T-helper 9 cell (primary cell): ENCODE results near the gene GLT6D1.
"Not testable (repeated sequence)": the region's sequence is repeated elsewhere in the genome, so short reads cannot be mapped to it uniquely, and the experiment has no call there.

Experiments
- DNase-seq: peaks from one replicate; pipeline ENCODE4 v3.0.0-alpha.2; 2020

The GLT6D1 gene

GRCh38 chr9:135664801-135665794 lies 25.8 kb upstream of the GLT6D1 start:
- DNase-seq: no peak

DNA sequence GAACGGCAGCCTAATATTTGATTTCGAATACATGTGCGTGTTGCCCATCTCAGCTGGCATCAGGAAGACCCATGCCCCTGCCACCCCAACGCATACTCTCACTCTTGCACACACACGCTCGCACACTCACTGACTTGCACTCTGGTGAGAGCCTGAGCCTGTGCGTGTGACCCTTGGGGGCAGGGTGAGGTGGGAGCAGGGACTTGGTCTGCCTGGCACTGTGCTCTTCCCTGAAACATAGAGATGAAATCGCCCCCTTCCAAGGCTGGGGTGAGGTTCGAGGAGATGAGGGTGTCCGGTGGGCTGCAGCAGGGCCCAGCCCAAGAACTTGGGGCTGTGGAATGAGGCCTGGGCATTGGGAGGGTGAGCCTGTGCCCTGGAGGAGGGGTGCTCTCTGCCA lies 24.9 kb upstream of the GLT6D1 start:
- DNase-seq: no peak

DNA sequence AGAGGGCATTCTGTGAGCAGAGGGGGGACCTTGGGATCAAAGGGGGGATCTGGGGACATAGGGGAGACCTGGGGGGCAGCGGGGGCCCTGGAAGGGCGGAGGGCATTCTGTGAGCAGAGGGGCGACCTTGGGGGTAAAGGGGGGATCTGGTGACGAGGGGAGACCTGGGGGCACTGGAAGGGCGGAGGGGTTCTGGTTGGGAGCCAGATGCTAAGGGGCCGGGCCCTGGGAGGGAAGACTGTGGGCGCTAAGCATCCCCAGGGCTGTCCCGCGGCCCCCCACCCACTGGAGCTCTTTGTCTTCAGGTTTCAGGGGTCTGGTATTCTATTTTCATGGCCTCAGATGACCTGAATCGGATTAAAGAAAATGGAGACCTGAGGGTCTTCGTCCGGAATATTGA lies 24.5 kb upstream of the GLT6D1 start:
- no peak for DNase-seq

DNA sequence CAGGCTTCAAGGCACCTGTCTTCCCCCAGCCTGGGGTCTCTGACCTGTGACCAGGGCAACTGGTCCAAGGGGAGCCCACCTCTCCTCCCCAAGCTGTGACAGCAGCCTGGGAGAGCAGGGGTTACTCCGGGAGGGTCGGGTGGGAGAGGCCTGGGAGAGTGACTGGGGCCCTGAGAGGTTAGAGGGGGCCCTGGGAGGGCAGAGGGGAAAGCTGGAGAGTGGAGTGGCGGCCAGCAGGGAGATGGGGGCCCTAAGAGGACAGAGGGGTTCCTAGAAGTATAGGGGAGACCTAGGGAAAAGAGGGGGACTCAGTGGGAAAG lies 24.1 kb upstream of the GLT6D1 start:
- DNase-seq: no peak

GRCh38 chr9:135662758-135663450 lies 23.6 kb upstream of the GLT6D1 start, which contains the start of gene LCN9:
TSS of gene LCN9 (plus strand) at chr9:135663309. CDS start at chr9:135663322, 13 bp downstream.
- no peak for DNase-seq

DNA sequence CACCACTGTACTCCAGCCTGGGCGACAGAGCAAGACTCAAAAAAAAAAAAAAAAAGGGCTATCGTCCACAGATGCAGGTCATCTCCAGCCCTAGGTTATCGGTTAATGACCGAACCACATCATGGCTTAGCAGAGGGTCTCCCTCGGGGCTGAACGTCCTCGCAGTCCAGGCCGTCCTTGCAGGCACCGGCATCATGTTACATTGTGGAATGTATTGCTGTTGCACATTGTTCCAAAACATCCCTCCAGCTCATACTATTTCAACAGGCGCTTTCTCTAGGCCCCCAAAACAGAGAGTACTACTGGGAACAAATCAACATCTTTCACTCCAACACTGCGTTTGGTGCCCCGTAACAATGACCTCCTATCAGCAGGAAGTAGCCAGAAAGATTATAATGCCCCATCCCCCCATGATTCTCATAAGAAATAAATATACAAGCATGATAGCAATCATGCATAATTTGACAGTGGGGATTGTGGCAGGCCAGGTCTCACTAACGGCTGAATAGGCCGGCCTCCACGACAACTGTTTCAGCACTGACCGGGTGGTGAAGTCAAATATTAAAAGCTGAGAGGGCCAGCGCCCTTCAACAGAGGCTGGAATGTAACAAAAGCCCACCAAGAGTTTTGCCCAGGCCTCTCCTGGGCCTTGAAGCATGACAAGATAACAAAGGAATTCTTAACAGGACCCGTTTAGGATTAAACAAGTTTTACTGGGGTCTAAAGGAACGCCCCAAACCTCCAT lies 22.6 kb upstream of the GLT6D1 start:
- no peak for DNase-seq

DNA sequence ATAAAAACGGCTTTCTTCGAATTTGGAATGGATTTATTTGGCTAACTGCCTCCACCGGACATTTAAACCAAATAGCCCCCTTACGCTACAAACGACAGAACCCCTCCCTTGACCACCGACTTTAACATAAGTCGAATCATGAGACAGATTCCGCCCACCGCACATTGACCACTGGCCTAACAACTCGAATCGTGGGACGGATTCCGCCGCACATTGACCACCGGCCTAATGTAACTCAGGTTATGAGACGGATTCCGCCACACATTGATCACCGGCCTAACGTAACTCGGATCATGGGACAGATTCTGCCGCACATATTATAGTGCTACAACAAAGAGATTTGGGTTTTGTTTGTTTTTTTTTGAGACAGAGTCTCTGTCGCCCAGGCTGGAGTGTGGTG lies 21.1 kb upstream of the GLT6D1 start:
- no peak for DNase-seq

- DNase-seq: no peak
Measured at GRCh38 chr9:135659252-135659651, 19.9 kb upstream of the GLT6D1 start.

GRCh38 chr9:135657416-135657815 lies 18.1 kb upstream of the GLT6D1 start:
- no peak for DNase-seq

- DNase-seq: no peak
Measured at GRCh38 chr9:135655317-135655716, 16.0 kb upstream of the GLT6D1 start.

DNA sequence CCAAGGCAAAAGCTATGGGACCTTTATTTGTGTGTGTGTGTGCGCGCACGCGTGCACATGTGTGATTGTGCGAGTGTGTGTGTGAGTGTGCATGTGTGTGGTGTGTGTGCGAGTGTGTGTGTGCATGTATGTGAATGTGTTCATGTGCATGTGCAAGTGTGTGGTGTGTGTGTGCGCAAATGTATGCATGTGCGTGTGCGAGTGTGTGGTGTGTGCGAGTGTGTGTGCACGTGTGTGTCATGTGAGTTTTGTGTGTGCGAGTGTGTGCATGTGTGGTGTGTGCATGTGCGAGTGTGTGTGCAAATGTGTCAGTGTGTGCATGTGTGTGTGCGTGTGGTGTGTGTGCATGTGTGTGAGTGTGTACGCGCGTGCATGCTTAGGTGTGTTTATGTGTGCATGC lies 11.1 kb upstream of the GLT6D1 start:
- no peak for DNase-seq

- DNase-seq: no peak
Measured at GRCh38 chr9:135649508-135649907, 10.2 kb upstream of the GLT6D1 start.

DNA sequence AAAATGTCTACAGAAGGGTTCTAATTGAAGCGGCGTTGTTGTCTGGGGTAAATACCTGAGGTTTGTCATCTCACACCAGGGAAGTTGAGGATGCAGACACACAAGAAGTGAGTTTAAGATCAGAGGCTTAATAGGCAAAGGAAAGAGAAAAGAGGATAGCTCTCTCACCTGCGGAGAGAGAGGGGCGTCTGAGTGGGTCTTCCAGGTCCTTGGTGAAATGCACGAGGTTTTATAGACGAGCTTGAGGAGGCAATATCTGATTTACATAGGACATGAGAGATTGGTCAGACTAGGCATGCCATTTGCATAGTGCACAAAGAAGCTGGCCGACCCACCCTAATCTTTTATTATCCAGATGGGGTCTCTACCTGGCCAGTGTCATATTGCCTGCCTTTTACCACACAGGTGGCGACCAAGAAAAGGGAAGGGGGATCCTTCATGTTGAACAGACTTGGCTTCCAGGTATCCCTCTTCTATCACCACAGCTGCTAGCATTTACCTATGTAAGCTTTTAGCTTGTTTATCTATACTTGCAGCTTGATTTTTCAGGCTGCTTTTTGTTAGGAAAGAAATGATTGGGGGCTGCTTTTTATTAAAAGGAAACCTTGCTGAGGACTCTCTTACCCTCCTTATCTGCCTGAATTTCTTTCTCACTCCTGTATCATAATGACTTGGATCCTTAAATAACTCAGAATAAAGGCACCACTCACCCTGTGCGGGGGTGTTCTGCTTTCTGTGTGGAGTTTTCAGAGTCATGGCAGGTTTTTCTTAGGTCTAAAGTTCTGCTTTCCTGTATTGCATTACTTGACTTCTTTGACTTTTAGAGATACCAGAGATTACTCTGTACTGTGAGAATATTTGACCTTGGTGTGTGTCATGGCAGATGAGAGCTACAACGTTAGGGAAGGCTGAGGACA lies 9.4 kb upstream of the GLT6D1 start:
- DNase-seq: no peak

DNA sequence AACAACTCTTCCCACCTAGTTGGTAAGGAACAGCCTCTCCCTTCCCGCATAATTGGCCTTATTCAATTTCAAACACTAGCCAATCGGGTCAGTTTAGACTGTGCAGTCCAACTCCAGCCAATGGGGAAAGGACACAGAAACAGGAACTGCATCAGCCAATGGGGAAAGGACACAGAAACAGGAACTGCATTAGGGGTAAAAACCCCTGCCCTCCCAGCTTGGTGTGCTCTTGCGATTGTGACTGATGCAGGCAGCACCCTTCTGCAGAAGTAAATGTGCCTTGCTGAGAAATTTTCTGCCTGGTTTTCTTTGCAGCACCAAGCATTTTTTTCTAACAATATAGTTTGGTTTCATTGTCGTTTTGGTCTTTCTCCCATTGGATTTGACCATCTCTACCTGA lies 8.5 kb upstream of the GLT6D1 start:
- DNase-seq: no peak

- no peak for DNase-seq
Measured at GRCh38 chr9:135644631-135645218, 5.4 kb upstream of the GLT6D1 start.

DNA sequence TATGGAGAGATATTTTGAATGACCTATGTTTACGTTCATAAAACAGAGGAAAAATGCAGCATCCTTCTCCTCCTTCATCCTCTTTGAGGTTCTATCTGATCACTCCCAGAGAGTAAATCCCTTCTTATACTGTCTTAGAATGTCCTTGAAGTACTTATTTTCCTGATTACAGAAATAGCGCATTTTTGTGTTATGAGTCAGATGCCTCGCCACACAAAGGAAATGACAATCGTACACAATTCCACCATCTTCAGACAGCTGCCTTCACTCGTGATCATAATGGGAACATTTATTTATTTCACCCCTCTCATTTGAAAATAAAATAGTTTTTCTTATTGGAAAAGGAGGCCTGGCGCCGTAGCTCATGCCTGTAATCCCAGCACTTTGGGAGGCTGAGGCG lies 2.4 kb upstream of the GLT6D1 start:
- no peak for DNase-seq

DNA sequence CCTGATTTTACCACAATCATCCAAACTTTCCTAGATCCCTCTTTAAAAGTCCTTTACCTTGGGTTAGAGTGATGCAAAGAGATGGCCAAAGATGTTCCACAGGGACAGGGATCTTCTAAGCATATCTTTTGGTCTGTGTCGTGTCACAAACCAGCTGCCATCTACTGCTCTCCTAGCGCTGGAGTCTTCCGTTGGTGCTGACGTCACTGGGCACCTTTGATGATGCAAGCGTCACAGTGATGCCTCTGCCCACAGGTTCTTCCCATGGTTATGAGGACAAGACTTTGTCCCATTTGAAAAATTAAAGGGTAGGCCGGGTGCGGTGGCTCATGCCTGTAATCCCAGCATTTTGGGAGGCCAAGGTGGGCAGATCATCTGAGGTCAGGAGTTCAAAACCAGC lies 1.7 kb upstream of the GLT6D1 start:
- no peak for DNase-seq

GRCh38 chr9:135636930-135637530 lies 2.3 kb downstream of the GLT6D1 start:
- not testable (repeated sequence) for DNase-seq

DNA sequence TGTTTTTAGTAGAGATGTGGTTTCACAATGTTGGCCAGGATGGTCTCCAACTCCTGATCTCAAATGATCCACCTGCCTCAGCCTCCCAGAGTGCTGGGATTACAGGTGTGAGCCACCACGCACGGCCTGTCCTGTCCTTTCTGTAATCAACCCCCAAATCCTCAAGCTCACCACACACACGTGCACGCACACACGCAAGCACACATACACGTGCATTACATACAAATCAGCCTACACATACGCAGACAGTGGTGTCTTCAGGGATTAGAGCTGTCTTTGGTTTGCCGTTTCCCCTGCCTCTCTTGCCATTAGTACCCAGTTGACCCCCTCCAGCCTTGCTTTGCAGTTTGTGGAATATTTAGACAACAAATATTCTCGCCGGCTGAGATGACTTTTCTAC lies 6.5 kb downstream of the GLT6D1 start:
- no peak for DNase-seq

- DNase-seq: no peak
Measured at GRCh38 chr9:135624282-135624681, 15.1 kb downstream of the GLT6D1 start.

- DNase-seq: no peak
Measured at GRCh38 chr9:135622415-135623020, 16.8 kb downstream of the GLT6D1 start.
